GM19025 (cell line): ENCODE measurements around the gene TBC1D7.

ENCODE experiments used
- ATAC-seq: cut with Tn5 transposase; IDR thresholded peaks from one replicate; pipeline ENCODE4 v1.9.1; 2021; ENCODE audit warnings: mild to moderate bottlenecking, low read depth, moderate library complexity; ENCODE audit not compliant: unreplicated experiment

TBC1D7 gene

GRCh38 chr6:13357551-13358075 is 29.3 kb upstream of the TBC1D7 start:
- no peak for ATAC-seq

DNA sequence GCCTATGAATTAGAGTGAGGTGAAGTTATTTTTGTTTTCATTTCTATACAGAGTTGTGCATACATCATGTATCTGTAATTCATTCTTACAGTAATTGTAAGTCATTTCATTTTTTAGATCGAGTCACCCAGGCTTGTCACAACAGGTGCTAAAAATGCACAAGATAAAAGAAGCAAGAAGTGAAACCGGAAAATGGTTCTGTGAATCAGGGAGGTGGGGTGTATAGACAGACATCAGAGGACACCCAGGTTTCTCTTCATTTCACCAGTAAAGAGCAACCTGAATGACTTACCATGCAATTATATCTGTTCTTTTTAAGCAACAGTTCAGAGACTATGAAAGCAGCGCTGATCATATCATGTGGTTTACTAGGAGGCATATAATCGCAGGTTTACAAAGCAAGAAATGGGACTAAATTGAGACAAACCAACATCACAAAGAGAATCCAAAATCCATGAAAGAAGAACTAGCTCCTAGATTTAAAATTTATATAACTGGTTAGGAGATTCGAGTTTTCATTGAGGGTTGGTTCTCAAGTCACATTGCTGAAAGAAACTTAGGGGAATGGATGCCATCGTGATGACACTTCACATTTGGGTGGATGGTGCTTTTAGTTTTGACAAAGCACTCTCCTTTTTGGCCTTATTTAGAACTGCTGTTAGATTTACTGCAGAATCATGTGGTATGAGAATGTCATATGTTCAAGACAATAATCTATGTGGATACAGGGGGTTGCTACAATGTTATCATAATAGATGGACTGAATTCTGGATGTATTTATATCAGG is 27.9 kb upstream of the TBC1D7 start:
- ATAC-seq: peak; percentile 93

GRCh38 chr6:13355043-13355945 is 27.0 kb upstream of the TBC1D7 start:
- ATAC-seq: no peak

- ATAC-seq: no peak
These were observed 26.1 kb upstream of the TBC1D7 start for GRCh38 chr6:13354331-13355042.

DNA sequence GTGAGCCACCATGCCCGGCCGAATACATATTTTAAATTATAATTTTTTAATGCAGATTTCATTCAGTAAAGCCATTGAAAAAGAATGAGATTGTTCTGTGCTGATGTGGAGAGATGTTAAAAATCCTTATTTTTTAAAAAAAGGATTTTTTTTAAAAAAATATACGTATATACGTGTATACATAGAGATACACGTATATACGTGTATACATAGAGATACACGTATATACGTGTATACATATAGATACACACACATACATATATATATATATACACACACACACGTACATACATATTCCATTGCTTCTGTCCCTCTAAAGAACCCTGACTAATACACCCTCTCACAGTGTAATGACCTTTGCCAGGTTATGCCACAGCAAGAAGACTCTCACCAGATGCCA is 23.8 kb upstream of the TBC1D7 start:
- ATAC-seq: no peak

DNA sequence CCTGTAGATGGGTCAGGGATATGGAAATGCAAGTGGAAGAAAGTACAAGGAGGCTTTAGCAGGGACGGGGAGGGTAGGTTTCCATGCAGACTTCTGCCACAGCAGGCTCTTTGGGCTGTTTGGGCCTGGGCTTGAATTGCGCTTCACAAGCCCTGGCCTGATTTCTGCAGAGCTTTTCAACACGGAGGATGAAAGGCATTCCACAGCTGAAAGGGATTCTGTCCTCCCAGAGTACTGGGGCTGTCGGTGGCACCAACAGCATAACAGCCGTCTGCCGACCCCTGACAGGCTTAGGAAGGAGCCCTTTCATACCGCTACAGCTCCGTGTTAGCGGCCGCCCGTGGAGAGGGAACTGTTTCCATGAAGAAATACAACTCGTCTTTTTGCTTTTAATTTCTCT is 22.9 kb upstream of the TBC1D7 start:
- ATAC-seq: no peak

- no peak for ATAC-seq
These were observed 21.6 kb upstream of the TBC1D7 start for GRCh38 chr6:13349811-13350506.

GRCh38 chr6:13348334-13349113 is 20.2 kb upstream of the TBC1D7 start:
- ATAC-seq: no peak

- ATAC-seq: no peak
These were observed 17.9 kb upstream of the TBC1D7 start for GRCh38 chr6:13346245-13346644.

DNA sequence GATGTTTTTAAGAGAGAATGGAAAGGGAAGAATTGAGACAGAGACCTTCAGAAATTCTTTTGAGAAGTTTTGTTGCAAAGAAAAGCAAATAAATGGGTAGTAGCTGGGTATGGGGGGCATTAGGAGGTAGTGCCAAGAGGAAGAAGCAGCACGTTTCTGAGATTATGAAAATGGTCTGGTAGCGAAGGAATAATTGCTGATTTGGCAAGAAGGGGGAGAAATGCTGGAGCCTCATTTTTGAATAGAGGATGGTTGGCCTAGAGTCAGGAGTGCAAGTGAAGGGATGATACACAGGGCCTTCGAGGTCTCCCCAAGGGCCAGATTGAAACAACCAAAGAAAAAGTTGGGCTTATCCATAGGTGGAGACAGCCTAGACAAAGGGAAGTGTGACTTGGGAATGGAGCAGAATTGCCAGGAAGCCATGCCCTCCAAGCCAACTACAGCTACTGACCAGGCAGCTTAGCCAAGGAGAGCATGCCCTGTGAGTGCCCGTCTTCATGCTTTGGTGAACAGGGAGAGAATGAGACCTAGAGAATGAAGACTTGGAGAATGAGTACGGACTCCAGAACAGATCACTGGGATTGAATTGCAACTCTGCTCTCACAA is 14.2 kb upstream of the TBC1D7 start:
- no peak for ATAC-seq

DNA sequence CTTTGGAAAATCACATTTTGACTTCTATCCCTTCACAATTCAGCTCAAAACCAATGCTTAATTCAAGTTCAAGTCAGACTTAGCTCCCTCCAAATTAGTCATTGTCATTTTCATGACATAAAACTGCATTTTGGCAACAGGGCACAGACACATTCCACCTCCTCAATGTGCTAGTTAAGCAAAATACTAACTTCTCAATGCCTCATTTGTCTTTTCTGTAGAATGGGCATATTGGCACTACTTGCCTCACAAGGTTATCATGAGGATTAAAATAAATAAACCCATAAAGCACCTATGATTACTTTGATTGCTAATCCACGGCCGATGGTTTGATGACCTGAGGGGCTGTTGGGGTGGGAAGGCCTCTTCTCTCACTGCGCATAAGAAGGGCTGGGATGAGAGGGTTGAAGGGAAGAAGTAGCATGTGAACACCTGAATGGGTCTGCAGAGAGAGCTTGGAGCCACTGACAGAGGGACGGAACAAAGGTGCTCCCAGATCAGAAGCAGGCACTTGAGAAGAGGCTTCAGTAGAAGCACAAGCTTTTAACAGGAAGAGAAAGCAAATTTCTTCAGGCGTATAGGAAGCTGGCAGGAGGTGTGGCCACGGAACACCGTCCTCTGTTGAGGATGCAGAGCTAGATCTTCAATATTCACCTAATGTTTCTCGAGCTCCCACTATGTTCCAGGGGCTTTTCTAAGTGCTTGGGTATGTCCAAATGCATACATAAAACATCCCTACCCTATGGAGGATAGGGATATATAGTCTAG is 11.7 kb upstream of the TBC1D7 start:
- ATAC-seq: no peak

DNA sequence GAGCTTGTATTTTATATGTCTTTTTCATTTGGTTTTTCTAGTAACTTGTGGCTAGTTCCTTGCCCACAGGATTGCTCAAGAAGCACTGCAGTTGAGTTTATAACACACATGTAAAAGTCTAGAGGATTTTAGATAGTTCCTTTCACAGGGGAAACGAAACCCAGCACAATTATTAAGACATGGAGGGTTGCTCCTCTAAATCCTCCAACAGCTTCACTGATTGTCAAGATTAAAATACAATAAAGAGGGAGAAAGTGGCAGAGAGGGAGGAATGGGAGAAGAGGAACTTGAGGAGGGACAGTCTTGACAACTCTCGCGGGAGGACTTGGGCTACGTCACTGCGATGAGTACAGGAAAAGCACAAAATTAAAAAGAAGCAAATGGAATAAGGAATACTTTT is 9.7 kb upstream of the TBC1D7 start:
- ATAC-seq: no peak

DNA sequence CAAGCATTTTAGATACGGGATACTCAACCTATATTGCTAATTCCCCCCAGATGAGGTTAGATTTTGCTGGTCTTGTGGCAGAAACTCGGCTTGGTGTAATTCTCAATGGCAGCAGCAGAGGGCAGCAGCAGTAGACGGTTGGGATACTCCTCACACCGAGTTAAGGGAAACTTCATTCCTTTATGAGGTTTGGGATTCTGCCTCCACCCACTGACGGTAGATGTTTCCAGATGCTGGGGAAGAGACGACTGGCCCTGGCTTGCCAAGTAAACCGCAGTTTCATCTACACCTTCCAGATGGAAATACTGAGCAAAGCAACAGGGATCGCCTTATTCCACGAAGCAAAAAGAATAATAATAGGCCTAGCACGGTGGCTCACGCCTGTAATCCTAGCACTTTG is 8.2 kb upstream of the TBC1D7 start:
- no peak for ATAC-seq

GRCh38 chr6:13334953-13335352 is 6.6 kb upstream of the TBC1D7 start:
- ATAC-seq: no peak

- ATAC-seq: no peak
These were observed 4.0 kb upstream of the TBC1D7 start for GRCh38 chr6:13332349-13332706.

GRCh38 chr6:13331516-13332348 is 3.4 kb upstream of the TBC1D7 start:
- no peak for ATAC-seq

- ATAC-seq: no peak
These were observed 492 bp upstream of the TBC1D7 start for GRCh38 chr6:13328875-13329183.

DNA sequence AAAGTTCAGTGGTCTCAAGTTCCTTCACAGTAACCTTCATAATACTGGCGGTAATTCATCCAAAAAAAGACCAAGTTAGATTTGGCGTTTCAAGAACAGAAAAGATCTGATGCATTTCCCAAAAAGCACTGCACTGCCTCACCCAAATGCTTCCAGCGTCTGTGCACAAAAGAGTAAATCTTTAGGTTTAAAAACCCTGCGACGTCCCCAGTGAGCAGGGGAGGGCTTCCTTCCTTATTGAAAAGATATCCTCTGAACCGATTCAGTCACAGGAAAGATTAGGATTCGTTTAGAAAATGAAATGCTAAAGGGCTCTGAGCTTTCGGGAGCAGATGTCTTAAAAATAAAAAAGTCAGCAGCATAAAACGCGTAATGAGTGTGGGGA is 654 bp downstream of the TBC1D7 start:
- no peak for ATAC-seq
